Smooth muscle cell (in vitro differentiated cells): ENCODE data around the gene CCL4. TPM values are rescaled to one million over a fixed set of nuclear protein-coding genes. Genes with fewer than 3 reads are reported as not detected.
"Not testable (repeated sequence)": the region's sequence is repeated elsewhere in the genome, so short reads cannot be mapped to it uniquely, and the experiment has no call there.

ENCODE experiments used
- DNase-seq: peaks from one replicate; lab custom pipeline; 2025; ENCODE audit not compliant: unreplicated experiment; lab: John Stamatoyannopoulos, UW
- H2AFZ ChIP-seq: fragments of 200-600 bp; sonication (generic); 2 replicates; pipeline ENCODE4 v1.6.0; 2016; ENCODE audit warnings: antibody characterized with exemption, low read depth, mild to moderate bottlenecking
- H3F3A ChIP-seq: fragments of 200-600 bp; sonication (generic); 2 replicates; pipeline ENCODE4 v1.6.0; 2017; ENCODE audit warnings: antibody characterized with exemption, low read depth
- H3K27ac ChIP-seq: fragments of 200-600 bp; sonication (generic); 2 replicates; pipeline ENCODE4 v1.5.1; 2016; ENCODE audit warnings: low read depth, mild to moderate bottlenecking
- H3K27me3 ChIP-seq: fragments of 200-600 bp; sonication (generic); 2 replicates; pipeline ENCODE4 v1.6.1; 2016; ENCODE audit warnings: low read depth, mild to moderate bottlenecking
- H3K36me3 ChIP-seq: fragments of 200-600 bp; sonication (generic); 2 replicates; pipeline ENCODE4 v1.5.1; 2016; ENCODE audit warnings: low read depth
- H3K4me1 ChIP-seq: fragments of 200-600 bp; sonication (generic); 2 replicates; pipeline ENCODE4 v1.5.1; 2016; ENCODE audit warnings: low read depth
- H3K4me2 ChIP-seq: fragments of 200-600 bp; sonication (generic); 2 replicates; pipeline ENCODE4 v1.6.0; 2016; ENCODE audit warnings: mild to moderate bottlenecking
- H3K4me3 ChIP-seq: fragments of 200-600 bp; sonication (generic); 2 replicates; pipeline ENCODE4 v1.5.1; 2016; ENCODE audit warnings: mild to moderate bottlenecking
- H3K79me2 ChIP-seq: fragments of 200-600 bp; sonication (generic); 2 replicates; pipeline ENCODE4 v1.6.0; 2016; ENCODE audit warnings: low read depth, mild to moderate bottlenecking
- H3K9ac ChIP-seq: fragments of 200-600 bp; sonication (generic); 2 replicates; pipeline ENCODE4 v1.6.0; 2016; ENCODE audit warnings: low read depth
- H3K9me3 ChIP-seq: fragments of 200-600 bp; sonication (generic); replicated peaks from 2 replicates; pipeline ENCODE4 v1.5.1; 2016; ENCODE audit warnings: low read depth
- H4K20me1 ChIP-seq: fragments of 200-600 bp; sonication (generic); 2 replicates; pipeline ENCODE4 v1.6.0; 2016; ENCODE audit warnings: low read depth
- CTCF ChIP-seq: fragments of 200-600 bp; sonication (generic); IDR thresholded peaks from 2 replicates; pipeline ENCODE4 v1.5.1; 2017; ENCODE audit warnings: borderline replicate concordance, mild to moderate bottlenecking, antibody characterized with exemption; ENCODE audit not compliant: insufficient read depth, poor library complexity, severe bottlenecking
- WGBS: methylation state at CpG from one replicate; pipeline ENCODE4 v1.1.7; 2016; ENCODE audit warnings: low lambda C conversion rate; 5-methylcytosine and 5-hydroxymethylcytosine counted together
- polyA plus RNA-seq: library from polyadenylated mRNA; unstranded; fragments of >200 nt; fragmentation: Nextera tagmentation; extraction: Ambion mirVana; gene quantifications from 2 replicates; pipeline ENCODE4 v1.2.1, GENCODE V29; 2016
- total RNA-seq: library from RNA; depleted of rRNA; stranded (reverse); fragments of >200 nt; gene quantifications from 2 replicates; pipeline ENCODE4 v1.2.3, GENCODE V29; 2014

The CCL4 gene
- total and polyA plus RNA-seq, 2 experiments from 2014 or later: 0.81 TPM; not detected in 1

- Histone ChIP-seq H3K9ac (no peak overlapping the region), H3K27ac (no peak overlapping the region), H3F3A (no peaks in the 10 kb centered on the region), H3K79me2 (no peaks in the 10 kb centered on the region), H3K4me3 (no peak overlapping the region), H3K4me1 (no peaks in the 10 kb centered on the region), H3K4me2 (no peak overlapping the region), H3K27me3 (peaks cover 5% of the 10 kb centered on the region), H4K20me1 (no peaks in the 10 kb centered on the region), H3K36me3 (no peaks in the 10 kb centered on the region), H3K9me3 (no peaks in the 10 kb centered on the region), H2AFZ (no peak overlapping the region)
- DNase-seq: no peak
- no peak for TF ChIP-seq CTCF
- 73% methylated on average over 1 of the region's 1 CpG for WGBS
Measured at GRCh38 chr17:36095992-36096391, 7.6 kb upstream of the CCL4 start.

GRCh38 chr17:36099004-36099403 lies 4.6 kb upstream of the CCL4 start:
- not testable (repeated sequence) for H3K36me3 ChIP-seq, H3K4me2 ChIP-seq, H3K27ac ChIP-seq, H3K4me3 ChIP-seq, H3K4me1 ChIP-seq, H3K9me3 ChIP-seq, H2AFZ ChIP-seq, DNase-seq, H4K20me1 ChIP-seq, H3K9ac ChIP-seq, H3K79me2 ChIP-seq, H3F3A ChIP-seq, H3K27me3 ChIP-seq
- WGBS: 92% methylated on average over 1 of the region's 1 CpG

GRCh38 chr17:36104246-36104645 lies 619 bp downstream of the CCL4 start:
- H3K4me3 ChIP-seq, H3K36me3 ChIP-seq, H3K4me1 ChIP-seq, H3F3A ChIP-seq, DNase-seq, H3K27me3 ChIP-seq, H4K20me1 ChIP-seq, H3K4me2 ChIP-seq, H2AFZ ChIP-seq, H3K79me2 ChIP-seq, H3K9me3 ChIP-seq, H3K9ac ChIP-seq, H3K27ac ChIP-seq: not testable (repeated sequence)
- 78% methylated on average over 7 of the region's 7 CpGs for WGBS

GRCh38 chr17:36104701-36105181 lies 1.1 kb downstream of the CCL4 start:
- H2AFZ ChIP-seq: no peak overlapping the region

More at GRCh38 chr17:36104701-36105181, 1.1 kb downstream of the CCL4 start:
- H3K79me2 ChIP-seq: no peaks in the 10 kb centered on the region
- no peaks in the 10 kb centered on the region for H3K4me1 ChIP-seq
- no peak overlapping the region for H3K4me2 ChIP-seq
- H3K36me3 ChIP-seq: no peaks in the 10 kb centered on the region
- H3K27ac ChIP-seq: no peak overlapping the region
- H3K9me3 ChIP-seq: no peaks in the 10 kb centered on the region
- no peak overlapping the region for H3K4me3 ChIP-seq
- no peak overlapping the region for H3K9ac ChIP-seq
- WGBS: 92% methylated on average over 4 of the region's 4 CpGs
- DNase-seq: no peak
- peaks cover 5% of the 10 kb centered on the region for H3K27me3 ChIP-seq
- no peaks in the 10 kb centered on the region for H3F3A ChIP-seq
- TF ChIP-seq CTCF: no peak
- H4K20me1 ChIP-seq: no peaks in the 10 kb centered on the region
